Effector memory CD4-positive, alpha-beta T cell (primary cell): Measurements from ENCODE around the gene KNSTRN.
A peak's percentile ranks its signal among the peaks of the same experiment; 100 is the strongest.

Source experiments
- DNase-seq, 3 donors: peaks; one replicate each; pipeline ENCODE4 v3.0.0-alpha.2; 2020
- H3K27ac ChIP-seq: 2 replicates; pipeline ENCODE4 v1.7.0; 2013; ENCODE audit warnings: mild to moderate bottlenecking, low read length, moderate library complexity; ENCODE audit not compliant: insufficient read depth, poor library complexity, severe bottlenecking
- H3K27me3 ChIP-seq: replicated peaks from 2 replicates; pipeline ENCODE4 v1.7.0; 2013; ENCODE audit warnings: mild to moderate bottlenecking, low read length; ENCODE audit not compliant: insufficient read depth, control insufficient read depth, poor library complexity, severe bottlenecking
- H3K36me3 ChIP-seq: 2 replicates; pipeline ENCODE4 v1.7.0; 2013; ENCODE audit warnings: mild to moderate bottlenecking, low read length, moderate library complexity; ENCODE audit not compliant: control insufficient read depth, insufficient read depth
- H3K4me1 ChIP-seq: 2 replicates; pipeline ENCODE4 v1.7.0; 2013; ENCODE audit warnings: low read length, mild to moderate bottlenecking; ENCODE audit not compliant: control insufficient read depth, insufficient read depth, poor library complexity, severe bottlenecking
- H3K4me3 ChIP-seq: 2 replicates; pipeline ENCODE4 v1.7.0; 2013; ENCODE audit warnings: low read length, low read depth, mild to moderate bottlenecking; ENCODE audit not compliant: insufficient read depth, poor library complexity, severe bottlenecking
- H3K9me3 ChIP-seq: 2 replicates; pipeline ENCODE4 v1.7.0; 2013; ENCODE audit warnings: mild to moderate bottlenecking, low read length, moderate library complexity; ENCODE audit not compliant: control insufficient read depth

The KNSTRN gene

GRCh38 chr15:40439461-40439959 lies 57.0 kb downstream of the KNSTRN start:
- Histone ChIP-seq H3K9me3 (no peaks in the 10 kb centered on the region), H3K36me3 (no peaks in the 10 kb centered on the region), H3K27ac (no peak overlapping the region), H3K27me3 (peaks cover 8% of the 10 kb centered on the region), H3K4me3 (peak overlapping the region; percentile 57), H3K4me1 (peaks cover 51% of the 10 kb centered on the region)
- no peak for DNase-seq

GRCh38 chr15:40439960-40440742 lies 57.6 kb downstream of the KNSTRN start:
- H3K4me1 ChIP-seq: peaks cover 51% of the 10 kb centered on the region
- H3K27ac ChIP-seq: no peak overlapping the region
- no peaks in the 10 kb centered on the region for H3K9me3 ChIP-seq
- no peaks in the 10 kb centered on the region for H3K36me3 ChIP-seq
- DNase-seq: no peak
- peaks cover 8% of the 10 kb centered on the region for H3K27me3 ChIP-seq
- H3K4me3 ChIP-seq: peak overlapping the region; percentile 57

GRCh38 chr15:40440743-40441564 lies 58.4 kb downstream of the KNSTRN start, which contains the start of gene BAHD1:
TSS of gene BAHD1 (plus strand) at chr15:40440953. CDS start at chr15:40458465, 17,512 bp downstream.
- Histone ChIP-seq H3K4me1 (peaks cover 44% of the 10 kb centered on the region), H3K36me3 (no peaks in the 10 kb centered on the region), H3K9me3 (no peaks in the 10 kb centered on the region), H3K27ac (peak within 1 kb of the TSS; percentile 56), H3K27me3 (peaks cover 8% of the 10 kb centered on the region), H3K4me3 (peak within 1 kb of the TSS; percentile 68)
- peak; percentile 87 to 91 (median 88) for DNase-seq

- no peak for DNase-seq
- Histone ChIP-seq H3K4me3 (peak overlapping the region; percentile 68), H3K27me3 (peaks cover 7% of the 10 kb centered on the region), H3K4me1 (peaks cover 35% of the 10 kb centered on the region), H3K9me3 (no peaks in the 10 kb centered on the region), H3K27ac (peak overlapping the region; percentile 43), H3K36me3 (no peaks in the 10 kb centered on the region)
Observed at GRCh38 chr15:40441565-40442531, 59.3 kb downstream of the KNSTRN start.

- Histone ChIP-seq H3K4me1 (peaks cover 27% of the 10 kb centered on the region), H3K9me3 (no peaks in the 10 kb centered on the region), H3K27me3 (no peaks in the 10 kb centered on the region), H3K4me3 (no peak overlapping the region), H3K36me3 (no peaks in the 10 kb centered on the region), H3K27ac (no peak overlapping the region)
- no peak for DNase-seq
Observed at GRCh38 chr15:40443255-40443654, 60.7 kb downstream of the KNSTRN start.

DNA sequence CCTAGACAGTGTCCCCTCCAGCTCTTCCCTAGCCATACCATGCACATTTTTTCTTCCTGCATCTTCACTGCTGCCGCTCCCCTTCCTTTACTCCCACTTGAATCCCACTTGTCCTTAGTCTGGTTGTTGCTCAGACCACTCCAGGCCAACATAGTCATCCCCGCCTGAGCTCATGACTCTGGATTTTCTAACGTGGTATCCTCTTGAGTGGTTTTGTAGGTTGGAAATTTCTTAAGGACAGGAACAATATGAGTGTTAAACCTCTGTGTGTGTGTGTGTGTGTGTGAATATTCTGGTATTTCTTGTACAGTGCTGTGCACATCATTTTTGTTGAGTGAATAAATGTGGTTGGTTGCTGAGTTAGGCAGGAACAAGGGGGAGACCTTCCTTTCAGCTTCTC lies 61.3 kb downstream of the KNSTRN start:
- DNase-seq: no peak
- Histone ChIP-seq H3K27ac (no peak overlapping the region), H3K9me3 (no peaks in the 10 kb centered on the region), H3K4me3 (no peak overlapping the region), H3K36me3 (no peaks in the 10 kb centered on the region), H3K27me3 (no peaks in the 10 kb centered on the region), H3K4me1 (peaks cover 27% of the 10 kb centered on the region)
